GM12892 (cell line): Measurements from ENCODE around the gene ZNF787.

ENCODE experiments used
- POLR2A ChIP-seq: IDR thresholded peaks from 2 replicates; pipeline ENCODE4 v1.6.1; 2011; ENCODE audit warnings: low read depth, low read length, control low read depth
- POLR2AphosphoS5 ChIP-seq: IDR thresholded peaks from 2 replicates; pipeline ENCODE4 v1.6.1; 2011; ENCODE audit warnings: low read depth, low read length, control low read depth

DNA sequence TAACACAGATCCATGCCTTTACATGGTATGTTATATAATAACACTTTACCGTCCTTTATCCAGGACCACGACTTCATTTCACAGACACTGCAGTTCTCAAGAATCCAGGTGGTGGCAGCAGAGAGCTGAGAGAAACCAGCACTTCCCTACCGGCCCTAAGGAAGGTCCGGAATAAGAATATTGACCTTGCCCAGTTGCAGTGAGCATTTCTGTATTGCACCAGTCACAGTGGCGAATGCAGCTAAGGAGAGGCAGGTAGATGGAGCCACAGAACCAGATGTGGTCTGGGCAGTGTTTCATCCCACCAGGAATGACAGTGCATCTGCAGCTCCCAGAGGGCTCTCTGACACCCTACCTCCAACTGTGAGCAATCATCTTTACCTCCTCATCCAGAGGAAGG is 44.6 kb downstream of the ZNF787 start:
- TF ChIP-seq POLR2A (no peak), POLR2AphosphoS5 (no peak)
